Activated CD4-positive, alpha-beta T cell treated with anti-CD3 and anti-CD28 coated beads, Interleukin-2, amount 50 U/mL, for 48 hours (primary cell): ENCODE data around the gene PPIG.
A peak's percentile ranks its signal among the peaks of the same experiment; 100 is the strongest.
"Not testable (repeated sequence)": the region's sequence is repeated elsewhere in the genome, so short reads cannot be mapped to it uniquely, and the experiment has no call there.

Experiments
- DNase-seq, 2 experiments: peaks; one replicate each; pipeline ENCODE4 v3.0.0-alpha.2; 2020

Gene PPIG

GRCh38 chr2:169584005-169584877 lies at the start of gene PPIG:
TSS of gene PPIG (plus strand) at chr2:169584351. CDS start at chr2:169604042, 19,691 bp downstream.
- DNase-seq: peak; percentile 86 to 89

GRCh38 chr2:169539460-169539859 lies 44.7 kb upstream of the PPIG start:
- not testable (repeated sequence) for DNase-seq

DNA sequence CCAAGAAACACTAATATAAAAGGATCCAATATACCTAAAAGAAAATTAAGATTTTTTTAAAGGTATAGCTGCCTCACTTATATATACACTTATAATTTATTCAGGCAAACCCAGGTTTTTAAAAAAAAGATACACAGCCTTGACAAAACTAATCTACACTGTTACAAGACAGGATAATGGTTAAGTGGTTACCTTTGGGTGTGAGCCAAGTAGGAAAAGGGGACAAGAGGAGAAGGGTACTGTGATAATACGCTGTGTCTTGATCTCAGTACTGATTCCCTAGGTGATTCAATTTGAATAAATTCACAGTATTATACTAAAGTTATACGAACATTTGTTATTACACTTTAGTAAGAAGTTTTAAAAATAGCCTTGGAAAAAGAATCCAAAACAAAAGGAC lies 44.0 kb upstream of the PPIG start:
- DNase-seq: no peak

GRCh38 chr2:169542433-169542832 lies 41.7 kb upstream of the PPIG start:
- no peak for DNase-seq

DNA sequence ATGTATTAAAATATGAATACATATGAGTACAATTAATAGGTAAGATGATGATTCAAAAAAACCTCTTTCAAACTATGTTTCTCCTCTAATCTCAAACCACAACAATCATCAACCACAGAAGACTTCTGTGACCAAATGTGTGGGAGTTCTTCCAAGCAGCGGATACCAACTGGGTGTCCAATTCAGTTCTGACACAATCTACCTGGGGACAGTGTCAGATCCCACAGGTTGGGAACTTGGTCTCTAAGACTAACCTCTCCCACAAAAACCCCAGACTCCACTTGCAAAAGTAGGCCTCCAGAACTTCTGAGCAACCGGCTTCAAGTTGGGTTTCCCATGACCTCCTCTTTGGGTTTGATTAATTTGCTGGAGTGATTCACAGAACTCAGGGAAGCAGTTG lies 37.4 kb upstream of the PPIG start:
- DNase-seq: no peak

DNA sequence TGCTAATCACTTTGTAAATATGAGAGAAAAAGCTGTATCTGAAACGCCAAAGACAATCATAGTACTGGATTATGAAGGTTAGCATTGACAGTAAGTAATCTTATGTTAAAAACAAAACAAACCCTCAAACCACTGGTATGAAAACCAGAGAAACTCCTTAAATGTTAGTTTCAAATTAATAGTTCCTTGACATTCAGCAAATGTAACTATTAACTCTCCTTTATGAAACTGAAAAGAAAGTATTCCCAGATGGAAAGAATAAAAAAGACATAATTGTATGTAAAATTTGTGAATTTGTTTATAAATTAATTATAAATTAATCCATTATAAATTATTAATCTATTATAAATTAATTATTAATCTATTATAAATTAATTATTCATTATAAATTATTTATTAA lies 22.8 kb upstream of the PPIG start:
- no peak for DNase-seq

DNA sequence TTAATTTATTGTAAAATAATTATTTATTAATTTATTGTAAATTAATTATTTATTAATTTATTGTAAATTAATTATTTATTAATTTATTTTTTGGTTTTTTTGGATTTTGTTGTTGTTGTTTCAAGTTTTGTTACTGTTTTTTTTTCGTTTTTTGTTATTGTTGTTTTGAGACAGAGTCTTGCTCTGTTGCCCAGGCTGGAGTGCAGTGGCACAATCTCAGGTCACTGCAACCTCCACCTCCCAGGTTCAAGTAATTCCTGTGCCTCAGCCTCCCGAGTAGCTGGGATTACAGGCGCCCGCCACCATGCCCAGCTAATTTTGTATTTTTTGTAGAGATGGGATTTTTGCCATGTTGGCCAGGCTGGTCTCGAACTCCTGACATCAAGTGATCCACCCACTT lies 22.1 kb upstream of the PPIG start:
- not testable (repeated sequence) for DNase-seq

GRCh38 chr2:169562519-169562918 lies 21.6 kb upstream of the PPIG start:
- no peak for DNase-seq

GRCh38 chr2:169565686-169566085 lies 18.5 kb upstream of the PPIG start:
- DNase-seq: no peak

DNA sequence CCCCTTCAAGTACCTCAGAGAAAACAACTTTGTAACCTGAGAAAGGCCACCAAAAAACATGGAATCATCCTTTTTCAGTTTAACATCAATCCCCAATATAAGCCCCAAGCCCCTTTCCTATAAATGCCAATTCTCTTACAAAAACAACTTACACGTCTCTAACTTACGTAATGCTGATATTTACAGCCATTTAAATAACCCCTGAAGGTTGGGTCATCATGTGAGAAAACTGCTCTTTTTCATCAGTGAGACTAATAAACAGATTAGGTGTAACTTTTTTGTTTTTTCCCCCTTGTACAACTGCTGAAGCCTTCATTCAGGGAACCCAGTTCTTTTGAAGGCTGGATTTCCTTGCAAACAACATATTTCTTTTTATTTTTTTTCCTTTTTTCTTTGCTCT lies 14.2 kb upstream of the PPIG start:
- no peak for DNase-seq

- not testable (repeated sequence) for DNase-seq
Observed at GRCh38 chr2:169570752-169571151, 13.4 kb upstream of the PPIG start.

DNA sequence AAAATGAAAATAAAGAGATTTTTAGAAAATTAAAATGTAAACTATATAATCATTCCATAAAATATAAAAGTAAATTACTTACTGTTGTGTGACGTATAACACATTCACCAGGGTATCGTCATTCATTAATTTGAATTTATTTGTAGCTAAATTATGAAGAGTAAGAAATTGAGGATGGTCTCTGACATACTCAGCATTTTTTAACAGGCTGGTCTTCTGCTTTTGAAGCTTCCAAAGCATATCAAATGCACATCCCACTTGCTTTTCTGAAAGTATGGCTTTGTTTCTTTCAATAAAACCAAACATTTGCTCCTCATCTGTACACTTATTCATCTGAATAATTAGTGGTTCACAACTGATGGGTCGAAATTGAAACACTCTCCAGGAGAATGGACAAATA lies 12.6 kb upstream of the PPIG start:
- no peak for DNase-seq

- DNase-seq: no peak
Observed at GRCh38 chr2:169572189-169572588, 12.0 kb upstream of the PPIG start.

GRCh38 chr2:169572821-169573159 lies 11.4 kb upstream of the PPIG start:
- DNase-seq: no peak

DNA sequence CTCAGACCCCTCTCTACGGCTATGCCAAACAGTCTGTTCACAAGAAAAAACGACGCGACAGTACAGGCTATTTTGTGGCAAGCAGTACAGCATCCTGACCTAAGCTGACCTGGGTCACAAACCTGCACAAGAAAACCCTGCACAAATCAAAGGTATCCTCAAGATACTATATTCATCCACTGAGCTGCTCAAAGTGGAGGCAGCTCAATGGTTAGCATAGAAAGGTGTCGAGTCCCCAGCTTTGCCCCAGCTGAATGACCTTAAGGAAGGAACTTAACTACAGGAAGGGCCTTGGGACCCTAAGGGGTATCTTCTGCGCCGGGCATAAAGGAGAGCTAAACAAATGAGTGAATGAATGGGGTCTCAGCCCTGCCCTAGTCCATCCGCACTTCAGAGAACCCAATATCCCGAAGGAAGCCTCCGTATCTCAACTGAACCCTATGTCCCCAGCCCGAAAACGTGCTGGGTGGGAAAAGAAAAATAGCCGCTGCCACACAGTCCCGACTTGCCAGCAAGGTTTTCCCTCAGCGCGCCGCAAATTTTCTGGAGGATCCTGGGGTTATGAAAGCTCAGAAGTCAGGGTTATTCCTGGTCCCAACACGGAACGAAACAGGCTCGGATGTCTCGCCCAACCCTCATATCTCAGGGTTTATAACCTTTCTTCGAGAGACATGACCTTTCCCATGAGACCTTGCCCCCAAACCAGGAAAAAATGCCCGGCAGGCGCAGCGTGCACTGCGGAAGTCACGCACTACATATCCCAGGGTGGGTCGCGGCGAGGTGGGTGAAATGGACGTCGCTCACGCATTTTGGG lies 10.8 kb upstream of the PPIG start, which contains the start of gene FASTKD1:
FASTKD1 (minus strand) TSS at position 706 of the 814 bp plus-strand sequence. CDS start 1,836 bp downstream, outside the sequence.
- DNase-seq: peak; percentile 90 to 92

DNA sequence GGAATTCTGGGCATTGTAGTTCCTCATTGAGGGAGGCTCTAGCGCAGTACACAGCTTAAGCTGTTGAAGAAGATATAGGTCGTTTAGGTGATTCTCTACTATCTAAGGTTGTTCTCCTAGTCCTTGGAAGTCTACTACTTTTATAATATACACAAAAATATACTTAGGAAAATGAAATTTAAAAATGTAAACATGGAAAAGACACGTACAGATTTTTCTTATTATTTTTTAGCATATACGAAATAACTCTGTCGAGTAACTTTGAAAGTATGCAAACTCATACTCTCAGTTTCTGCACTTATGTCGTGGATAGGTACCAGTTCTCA lies 10.2 kb upstream of the PPIG start:
- DNase-seq: no peak

- DNase-seq: not testable (repeated sequence)
Observed at GRCh38 chr2:169574539-169574938, 9.6 kb upstream of the PPIG start.

GRCh38 chr2:169575264-169575663 lies 8.9 kb upstream of the PPIG start:
- not testable (repeated sequence) for DNase-seq

- DNase-seq: no peak
Observed at GRCh38 chr2:169579044-169579443, 5.1 kb upstream of the PPIG start.

GRCh38 chr2:169582552-169583266 lies 1.4 kb upstream of the PPIG start:
- DNase-seq: not testable (repeated sequence)

DNA sequence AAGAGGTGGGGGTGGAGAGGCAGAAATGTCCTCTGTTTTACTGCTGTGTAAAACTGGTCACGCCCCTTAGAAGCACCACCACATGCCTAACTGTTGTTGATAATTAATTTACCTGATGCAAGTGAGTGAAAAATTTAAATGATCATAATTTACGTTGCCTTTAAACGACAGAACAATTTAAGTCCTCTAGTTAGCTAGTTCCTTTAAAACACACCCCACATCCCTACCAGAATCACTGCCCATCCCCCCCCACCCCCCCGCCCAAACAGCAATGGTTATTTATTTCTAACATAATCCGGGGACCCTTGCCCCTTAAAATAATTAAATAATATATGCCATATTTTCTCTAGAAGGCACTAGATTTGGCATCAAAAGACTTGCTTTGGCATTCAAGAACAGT lies 633 bp upstream of the PPIG start:
- DNase-seq: no peak

- DNase-seq: no peak
Observed at GRCh38 chr2:169585673-169586072, 1.5 kb downstream of the PPIG start.

- DNase-seq: no peak
Observed at GRCh38 chr2:169590804-169591203, 6.7 kb downstream of the PPIG start.
